ENCODE measurements around the gene RASEF. TPM values are rescaled to one million over a fixed set of nuclear protein-coding genes. Genes with fewer than 3 reads are reported as not detected.
A peak's percentile ranks its signal among the peaks of the same experiment; 100 is the strongest.
"Not testable (repeated sequence)": the region's sequence is repeated elsewhere in the genome, so short reads cannot be mapped to it uniquely, and the experiment has no call there.

RASEF gene
- polyA plus RNA-seq, 1 experiment = 0.05 TPM

GRCh38 chr9:82934949-82935348, 128.0 kb downstream of the RASEF start:
- Histone ChIP-seq H3K4me3 (ENCODE audit: low read depth, low read length) (no peak overlapping the region), H3K27ac (ENCODE audit: low read depth, low read length) (no peak overlapping the region), H3K9me3 (ENCODE audit: control insufficient read depth, insufficient read depth, low read length) (no peaks in the 10 kb centered on the region), H3K27me3 (ENCODE audit: control insufficient read depth, insufficient read depth, low read length) (no peaks in the 10 kb centered on the region)
- peak; percentile 10 for DNase-seq (ENCODE audit: low read depth, low spot score)
- ChIA-PET POLR2A (no interaction called here), CTCF (no interaction called here)
- no peak for TF ChIP-seq CTCF (IDR thresholded peaks at IDR 0.05; ENCODE audit: low read depth, low read length)

GRCh38 chr9:82934025-82934424, 128.9 kb downstream of the RASEF start:
- DNase-seq (ENCODE audit: low read depth, low spot score); H3K27ac ChIP-seq (ENCODE audit: low read depth, low read length); H3K9me3 ChIP-seq (ENCODE audit: control insufficient read depth, insufficient read depth, low read length); H3K27me3 ChIP-seq (ENCODE audit: control insufficient read depth, insufficient read depth, low read length); POLR2A ChIA-PET; CTCF ChIA-PET; H3K4me3 ChIP-seq (ENCODE audit: low read depth, low read length): not testable (repeated sequence)

DNA sequence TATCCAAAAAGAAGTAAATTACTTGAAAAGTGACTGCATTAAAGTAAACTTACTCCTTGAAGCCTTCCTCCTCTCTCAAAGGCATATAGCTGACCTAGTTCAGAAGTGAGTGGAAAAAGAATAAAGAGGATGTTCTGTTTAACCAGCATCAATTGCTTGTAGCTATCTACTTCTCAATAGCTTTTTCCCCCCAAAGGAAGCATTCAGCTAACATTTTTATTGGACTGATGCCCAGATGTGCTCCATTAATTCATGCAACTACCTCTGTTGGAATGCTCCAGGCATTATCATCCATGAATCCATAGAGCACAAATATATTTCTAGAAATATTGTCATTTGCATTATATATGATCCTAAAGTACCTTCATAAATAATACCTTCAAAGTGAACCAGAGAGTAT, 132.8 kb downstream of the RASEF start:
- no peak for DNase-seq (ENCODE audit: low read depth, low spot score)
- Histone ChIP-seq H3K4me3 (ENCODE audit: low read depth, low read length) (no peak overlapping the region), H3K27me3 (ENCODE audit: control insufficient read depth, insufficient read depth, low read length) (no peaks in the 10 kb centered on the region), H3K9me3 (ENCODE audit: control insufficient read depth, insufficient read depth, low read length) (no peaks in the 10 kb centered on the region), H3K27ac (ENCODE audit: low read depth, low read length) (no peak overlapping the region)
- POLR2A ChIA-PET = no interaction called here
- TF ChIP-seq CTCF (IDR thresholded peaks at IDR 0.05; ENCODE audit: low read depth, low read length) = no peak
- CTCF ChIA-PET = no interaction called here

Data from AG04450 (cell line).